Kidney (tissue), 14 donors: Measurements from ENCODE around the gene ADCY2. TPM values are rescaled to one million over a fixed set of nuclear protein-coding genes. Genes with fewer than 3 reads are reported as not detected.

Experiments
- DNase-seq, 5 donors: peaks; one replicate each; pipeline ENCODE4 v3.0.0-alpha.2; 2013 to 2020
- FAIRE-seq: peaks from 2 replicates; lab custom pipeline; 2012; peaks lifted over from hg19 to GRCh38; lab: Jason Lieb, UNC
- H3K27ac ChIP-seq, 2 donors: one replicate each; pipeline ENCODE4 v1.7.0; 2013; ENCODE audit warnings: low read depth in 2 of 2, low read length in 2 of 2, inconsistent platforms in 1 of 2
- H3K27me3 ChIP-seq: one replicate; pipeline ENCODE4 v1.7.1; 2013; ENCODE audit warnings: low read length, inconsistent platforms; ENCODE audit not compliant: control insufficient read depth, insufficient read depth
- H3K36me3 ChIP-seq, 3 donors: one replicate each; pipeline versions ENCODE4 v1.7.0 to v1.7.1; 2013; ENCODE audit warnings: low read length in 3 of 3, control low read depth in 1 of 3, inconsistent platforms in 1 of 3; ENCODE audit not compliant: insufficient read depth in 3 of 3, control insufficient read depth in 2 of 3
- H3K4me1 ChIP-seq, 3 donors: one replicate each; pipeline versions ENCODE4 v1.7.0 to v1.7.1; 2013; ENCODE audit warnings: low read length in 3 of 3, inconsistent platforms in 1 of 3, low read depth in 1 of 3; ENCODE audit not compliant: control insufficient read depth in 2 of 3, insufficient read depth in 2 of 3
- H3K4me3 ChIP-seq, 3 donors: one replicate each; pipeline versions ENCODE4 v1.7.0 to v1.8.1; 2013; ENCODE audit warnings: low read length in 3 of 3, control low read depth in 1 of 3, inconsistent platforms in 1 of 3
- H3K9ac ChIP-seq, 3 donors: one replicate each; pipeline versions ENCODE4 v1.7.0 to v1.7.1; 2013; ENCODE audit warnings: low read length in 3 of 3, control low read depth in 1 of 3, inconsistent platforms in 1 of 3
- H3K9me3 ChIP-seq, 3 donors: one replicate each; pipeline versions ENCODE4 v1.7.0 to v1.7.1; 2013; ENCODE audit warnings: low read length in 3 of 3, control low read depth in 1 of 3, inconsistent platforms in 1 of 3; ENCODE audit not compliant: control insufficient read depth in 2 of 3, insufficient read depth in 1 of 3
- CTCF ChIP-seq: IDR thresholded peaks from 3 replicates; pipeline ENCODE4 v1.5.1; 2012; ENCODE audit warnings: mild to moderate bottlenecking, moderate library complexity, borderline replicate concordance; ENCODE audit not compliant: insufficient read depth; ENCODE audit errors: extremely low read depth
- intact Hi-C: fragments of 100-400 bp; cut with DNase I; formaldehyde crosslinking; loops from one replicate; pipeline ENCODE4 v1.11.1; 2022
- polyA plus RNA-seq: library from polyadenylated mRNA; stranded (reverse); fragments of 350-450 nt; fragmentation: Illumina TruSeq; extraction: RNeasy Lipid Tissue Mini Kit (QIAGEN cat#74804); gene quantifications from one replicate; pipeline ENCODE4 v1.2.3, GENCODE V29; 2014; ENCODE audit warnings: low read depth, low replicate concordance; ENCODE audit not compliant: insufficient read depth
- total RNA-seq: library from RNA; stranded (reverse); fragmentation: NEBNext Ultra II Directional; extraction: Animal tissue kit (Norgen Biotek cat#: 25700); gene quantifications from one replicate; pipeline ENCODE4 v1.2.1, GENCODE V29; 2021
- donor health status: control.
- donor health status: control.
- donor health status: control.
- donor health status: control.
- donor health status: control.
- donor health status: DM: yes; HTN: yes; CAD: no.
- donor health status: Normal renal cell carcinoma (clear cell type).

ADCY2 gene
- total and polyA plus RNA-seq, 2 donors from 2014 or later = 0.17 to 2.2 TPM

DNA sequence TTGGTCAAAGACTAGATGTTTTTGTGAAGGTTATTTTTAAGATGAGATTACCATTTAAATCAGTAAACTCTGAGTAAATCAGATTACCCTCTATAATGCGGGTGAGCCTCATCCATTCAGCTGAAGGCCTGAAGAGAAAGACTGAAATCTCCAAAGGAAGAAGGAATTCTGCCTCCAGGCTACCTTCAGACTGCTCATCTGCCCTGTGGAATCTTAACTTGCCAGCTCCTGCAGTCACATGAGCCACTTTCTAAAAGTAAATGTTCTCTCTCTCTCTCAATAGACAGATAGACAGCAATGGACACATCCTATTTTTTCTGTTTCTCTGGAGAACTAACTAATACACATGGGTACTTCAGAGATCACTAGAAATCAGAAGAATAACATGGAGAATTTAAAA, 272.2 kb downstream of the ADCY2 start:
- TF ChIP-seq CTCF = no peak
- H3K4me3 ChIP-seq = no peak overlapping the region
- no peaks in the 10 kb centered on the region for H3K4me1 ChIP-seq
- H3K9ac ChIP-seq = no peak overlapping the region
- no peak for FAIRE-seq
- no peaks in the 10 kb centered on the region for H3K9me3 ChIP-seq
- no peak overlapping the region for H3K27ac ChIP-seq
- DNase-seq = no peak
- intact Hi-C loops = no loop called here
- no peaks in the 10 kb centered on the region for H3K27me3 ChIP-seq
- H3K36me3 ChIP-seq = no peaks in the 10 kb centered on the region

- TF ChIP-seq CTCF = no peak
- FAIRE-seq (no peak), DNase-seq (no peak)
- intact Hi-C loops = no loop called here
- no peak overlapping the region for H3K27ac ChIP-seq
- no peak overlapping the region for H3K9ac ChIP-seq
- no peaks in the 10 kb centered on the region for H3K27me3 ChIP-seq
- no peaks in the 10 kb centered on the region for H3K9me3 ChIP-seq
- no peaks in the 10 kb centered on the region for H3K36me3 ChIP-seq
- H3K4me3 ChIP-seq = no peak overlapping the region
- no peaks in the 10 kb centered on the region for H3K4me1 ChIP-seq
These were observed 272.7 kb downstream of the ADCY2 start for GRCh38 chr5:7668627-7669026.

- intact Hi-C loops = no loop called here
- no peak overlapping the region for H3K4me3 ChIP-seq
- no peaks in the 10 kb centered on the region for H3K9me3 ChIP-seq
- no peaks in the 10 kb centered on the region for H3K27me3 ChIP-seq
- no peak overlapping the region for H3K27ac ChIP-seq
- peak in 1 of 5 donors; percentile 5 for DNase-seq
- H3K9ac ChIP-seq = no peak overlapping the region
- no peaks in the 10 kb centered on the region for H3K4me1 ChIP-seq
- H3K36me3 ChIP-seq = no peaks in the 10 kb centered on the region
- no peak for TF ChIP-seq CTCF
- FAIRE-seq = no peak
These were observed 275.5 kb downstream of the ADCY2 start for GRCh38 chr5:7671381-7671993.

DNA sequence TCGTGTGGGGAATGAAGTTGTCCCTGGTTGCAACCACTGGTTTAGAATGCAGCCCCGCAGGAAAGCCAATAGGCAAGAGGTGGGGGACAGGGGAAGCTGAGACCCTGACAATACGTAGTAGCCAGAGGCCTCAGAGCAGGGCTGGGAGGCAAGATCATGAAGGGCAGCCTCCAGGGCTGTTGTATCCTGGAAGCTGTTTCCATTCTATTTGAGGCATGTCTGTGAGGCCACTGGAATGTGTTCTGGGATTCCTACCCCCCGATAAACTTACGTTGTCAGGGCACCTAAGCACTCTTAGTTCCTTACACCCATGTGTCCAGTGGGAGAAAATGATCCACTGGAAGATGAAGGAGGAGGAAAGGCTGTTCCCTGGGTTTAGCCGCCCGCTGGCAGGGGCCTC, 277.7 kb downstream of the ADCY2 start:
- intact Hi-C loops = no loop called here
- H3K27me3 ChIP-seq = no peaks in the 10 kb centered on the region
- H3K27ac ChIP-seq = no peak overlapping the region
- TF ChIP-seq CTCF = no peak
- no peak overlapping the region for H3K9ac ChIP-seq
- DNase-seq = no peak
- no peak overlapping the region for H3K4me3 ChIP-seq
- no peaks in the 10 kb centered on the region for H3K9me3 ChIP-seq
- H3K4me1 ChIP-seq = peaks cover 0 to 4% (median 0%) of the 10 kb centered on the region in 3 donors
- H3K36me3 ChIP-seq = no peaks in the 10 kb centered on the region
- no peak for FAIRE-seq
